Colonic mucosa (tissue), 4 donors: Measurements from ENCODE around the gene EXOC2. TPM values are rescaled to one million over a fixed set of nuclear protein-coding genes. Genes with fewer than 3 reads are reported as not detected.

Experiments
- DNase-seq: peaks from one replicate; pipeline ENCODE4 v3.0.0-alpha.2; 2020
- H3K27ac ChIP-seq: fragments of 200-600 bp; one replicate; pipeline ENCODE4 v1.8.0; 2021
- H3K27me3 ChIP-seq: fragments of 200-600 bp; one replicate; pipeline ENCODE4 v1.8.0; 2021
- H3K36me3 ChIP-seq: fragments of 200-600 bp; one replicate; pipeline ENCODE4 v1.8.0; 2021
- H3K4me1 ChIP-seq: fragments of 200-600 bp; one replicate; pipeline ENCODE4 v1.8.0; 2021; ENCODE audit warnings: mild to moderate bottlenecking
- H3K4me3 ChIP-seq: fragments of 200-600 bp; one replicate; pipeline ENCODE4 v1.8.0; 2021
- H3K9ac ChIP-seq, 2 donors: one replicate each; pipeline ENCODE4 v1.7.0; 2013; ENCODE audit warnings: control low read depth in 2 of 2, low read depth in 2 of 2, low read length in 2 of 2
- H3K9me3 ChIP-seq: fragments of 200-600 bp; one replicate; pipeline ENCODE4 v1.8.0; 2021
- intact Hi-C: fragments of 100-400 bp; cut with DNase I; formaldehyde crosslinking; loops from one replicate; pipeline ENCODE4 v1.14.1; 2022
- total RNA-seq, 2 donors: library from RNA; stranded (reverse); fragmentation: NEBNext Ultra II Directional in 1 of 2; extraction: Animal tissue kit (Norgen Biotek cat#: 25700) in 1 of 2; gene quantifications; one replicate each; pipeline ENCODE4 v1.2.1, GENCODE V29; 2021
- TF ChIP-seq, protein P1 (sequence below): fragments of 200-600 bp; IDR thresholded peaks from one replicate; pipeline ENCODE4 v1.8.0; 2022; ENCODE audit warnings: antibody characterized with exemption, mild to moderate bottlenecking
- donor health status: healthy.
- donor health status: DM: no; HTN: no; CAD: no.
- donor health status: DM: no; HTN: no; CAD: no.

Gene EXOC2
- total RNA-seq, 2 donors from 2014 or later: 18.3 to 19.6 TPM

GRCh38 chr6:641225-641985, 51.5 kb downstream of the EXOC2 start:
- Histone ChIP-seq H3K27ac (no peak overlapping the region), H3K4me3 (no peak overlapping the region), H3K36me3 (no peaks in the 10 kb centered on the region), H3K27me3 (no peaks in the 10 kb centered on the region), H3K9me3 (no peaks in the 10 kb centered on the region), H3K4me1 (no peaks in the 10 kb centered on the region), H3K9ac (no peak overlapping the region)
- TF ChIP-seq, protein P1, sequence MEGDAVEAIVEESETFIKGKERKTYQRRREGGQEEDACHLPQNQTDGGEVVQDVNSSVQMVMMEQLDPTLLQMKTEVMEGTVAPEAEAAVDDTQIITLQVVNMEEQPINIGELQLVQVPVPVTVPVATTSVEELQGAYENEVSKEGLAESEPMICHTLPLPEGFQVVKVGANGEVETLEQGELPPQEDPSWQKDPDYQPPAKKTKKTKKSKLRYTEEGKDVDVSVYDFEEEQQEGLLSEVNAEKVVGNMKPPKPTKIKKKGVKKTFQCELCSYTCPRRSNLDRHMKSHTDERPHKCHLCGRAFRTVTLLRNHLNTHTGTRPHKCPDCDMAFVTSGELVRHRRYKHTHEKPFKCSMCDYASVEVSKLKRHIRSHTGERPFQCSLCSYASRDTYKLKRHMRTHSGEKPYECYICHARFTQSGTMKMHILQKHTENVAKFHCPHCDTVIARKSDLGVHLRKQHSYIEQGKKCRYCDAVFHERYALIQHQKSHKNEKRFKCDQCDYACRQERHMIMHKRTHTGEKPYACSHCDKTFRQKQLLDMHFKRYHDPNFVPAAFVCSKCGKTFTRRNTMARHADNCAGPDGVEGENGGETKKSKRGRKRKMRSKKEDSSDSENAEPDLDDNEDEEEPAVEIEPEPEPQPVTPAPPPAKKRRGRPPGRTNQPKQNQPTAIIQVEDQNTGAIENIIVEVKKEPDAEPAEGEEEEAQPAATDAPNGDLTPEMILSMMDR: no peak
- DNase-seq: no peak
- intact Hi-C loops: no loop called here

GRCh38 chr6:636488-636887, 56.5 kb downstream of the EXOC2 start:
- no peak overlapping the region for H3K27ac ChIP-seq
- intact Hi-C loops: no loop called here
- no peaks in the 10 kb centered on the region for H3K36me3 ChIP-seq
- no peak overlapping the region for H3K4me3 ChIP-seq
- no peaks in the 10 kb centered on the region for H3K9me3 ChIP-seq
- H3K27me3 ChIP-seq: no peaks in the 10 kb centered on the region
- TF ChIP-seq, protein P1: no peak
- no peak for DNase-seq
- H3K9ac ChIP-seq: no peak overlapping the region
- no peaks in the 10 kb centered on the region for H3K4me1 ChIP-seq

- intact Hi-C loops: no loop called here
- no peaks in the 10 kb centered on the region for H3K9me3 ChIP-seq
- H3K4me3 ChIP-seq: no peak overlapping the region
- TF ChIP-seq, protein P1: no peak
- no peaks in the 10 kb centered on the region for H3K4me1 ChIP-seq
- H3K27ac ChIP-seq: no peak overlapping the region
- no peak for DNase-seq
- no peak overlapping the region for H3K9ac ChIP-seq
- no peaks in the 10 kb centered on the region for H3K27me3 ChIP-seq
- H3K36me3 ChIP-seq: no peaks in the 10 kb centered on the region
Observed at GRCh38 chr6:635233-635632, 57.7 kb downstream of the EXOC2 start.

DNA sequence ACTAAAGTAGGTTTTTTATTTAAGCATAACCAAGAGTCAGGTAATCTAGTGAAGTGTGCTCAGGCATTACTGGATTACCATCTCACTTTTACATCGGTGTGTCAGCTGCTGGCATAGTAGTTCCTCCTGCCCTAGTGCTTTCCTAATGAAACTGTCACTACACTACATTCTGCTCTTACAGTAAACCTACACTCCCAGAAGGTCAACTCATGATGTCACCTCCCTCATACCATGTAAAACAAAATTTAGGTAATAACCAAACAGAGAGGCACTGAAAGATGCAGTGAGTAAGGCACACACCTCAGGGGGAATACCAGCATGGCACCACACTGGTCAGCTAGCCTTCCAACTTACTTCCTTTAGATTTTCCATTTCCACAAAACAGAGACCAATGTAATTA, 59.3 kb downstream of the EXOC2 start:
- Histone ChIP-seq H3K9ac (no peak overlapping the region), H3K27ac (no peak overlapping the region), H3K9me3 (no peaks in the 10 kb centered on the region), H3K36me3 (no peaks in the 10 kb centered on the region), H3K27me3 (no peaks in the 10 kb centered on the region), H3K4me3 (no peak overlapping the region), H3K4me1 (no peaks in the 10 kb centered on the region)
- TF ChIP-seq, protein P1: no peak
- intact Hi-C loops: no loop called here
- no peak for DNase-seq

- Histone ChIP-seq H3K27ac (no peak overlapping the region), H3K27me3 (no peaks in the 10 kb centered on the region), H3K4me1 (no peaks in the 10 kb centered on the region), H3K4me3 (no peak overlapping the region), H3K36me3 (no peaks in the 10 kb centered on the region), H3K9me3 (no peaks in the 10 kb centered on the region), H3K9ac (no peak overlapping the region)
- TF ChIP-seq, protein P1: no peak
- DNase-seq: no peak
- intact Hi-C loops: no loop called here
Observed at GRCh38 chr6:628766-629165, 64.2 kb downstream of the EXOC2 start.
